ENCODE data around the gene TJP1.
"Not testable (repeated sequence)": the region's sequence is repeated elsewhere in the genome, so short reads cannot be mapped to it uniquely, and the experiment has no call there.

The TJP1 gene

DNA sequence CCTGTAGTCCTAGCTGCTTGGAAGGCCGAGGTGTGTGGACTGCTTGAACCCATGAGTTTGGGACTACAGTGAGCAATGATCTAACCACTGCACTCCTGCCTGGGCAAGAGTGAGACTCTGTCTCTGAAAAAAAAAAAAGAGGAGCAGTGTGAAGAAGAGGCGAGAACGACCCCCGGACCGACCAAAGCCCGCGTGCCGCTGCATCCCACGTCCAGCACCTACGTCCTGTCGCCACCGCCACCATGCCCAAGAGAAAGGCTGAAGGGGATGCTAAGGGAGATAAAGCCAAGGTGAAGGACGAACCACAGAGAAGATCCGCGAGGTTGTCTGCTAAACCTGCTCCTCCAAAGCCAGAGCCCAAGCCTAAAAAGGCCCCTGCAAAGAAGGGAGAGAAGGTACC is 91.8 kb downstream of the TJP1 start:
- ATAC-seq (replicated peaks; ENCODE audit: extremely low read depth, poor library complexity, severe bottlenecking); H3K36me3 Mint-ChIP-seq (ENCODE audit: insufficient read depth); H3K9me3 Mint-ChIP-seq; H3K4me1 Mint-ChIP-seq; H3K4me3 Mint-ChIP-seq; H3K27ac Mint-ChIP-seq (ENCODE audit: low read depth); DNase-seq (ENCODE audit: low spot score in 2 of 2): not testable (repeated sequence)
- H3K27me3 Mint-ChIP-seq: peaks cover 15% of the 10 kb centered on the region

DNA sequence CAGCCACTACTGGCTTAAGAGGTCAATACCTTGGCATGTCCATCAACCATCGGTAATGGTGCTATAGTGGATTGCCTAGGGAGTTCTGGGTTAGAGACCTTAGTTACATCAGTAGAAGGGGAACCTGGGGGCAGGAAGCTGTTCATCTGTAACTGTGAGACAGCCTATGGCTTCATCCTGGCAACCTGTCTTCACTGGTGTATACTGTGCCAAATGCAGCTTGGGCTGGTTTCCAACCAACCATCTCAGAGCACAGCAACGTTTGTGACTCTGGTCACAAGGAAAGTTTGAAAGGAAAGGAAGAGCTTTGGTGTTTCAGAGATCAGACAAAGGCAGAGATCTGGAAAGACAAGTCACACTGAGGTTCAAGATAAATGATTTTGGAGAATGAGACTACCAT is 93.8 kb downstream of the TJP1 start:
- H3K27me3 Mint-ChIP-seq: peaks cover 22% of the 10 kb centered on the region
- peaks cover 2% of the 10 kb centered on the region for H3K36me3 Mint-ChIP-seq (ENCODE audit: insufficient read depth)
- DNase-seq (ENCODE audit: low spot score in 2 of 2) (no peak), ATAC-seq (replicated peaks; ENCODE audit: extremely low read depth, poor library complexity, severe bottlenecking) (no peak)
- no peak overlapping the region for H3K27ac Mint-ChIP-seq (ENCODE audit: low read depth)
- no peaks in the 10 kb centered on the region for H3K4me1 Mint-ChIP-seq
- H3K9me3 Mint-ChIP-seq: no peaks in the 10 kb centered on the region
- H3K4me3 Mint-ChIP-seq: no peak overlapping the region

DNA sequence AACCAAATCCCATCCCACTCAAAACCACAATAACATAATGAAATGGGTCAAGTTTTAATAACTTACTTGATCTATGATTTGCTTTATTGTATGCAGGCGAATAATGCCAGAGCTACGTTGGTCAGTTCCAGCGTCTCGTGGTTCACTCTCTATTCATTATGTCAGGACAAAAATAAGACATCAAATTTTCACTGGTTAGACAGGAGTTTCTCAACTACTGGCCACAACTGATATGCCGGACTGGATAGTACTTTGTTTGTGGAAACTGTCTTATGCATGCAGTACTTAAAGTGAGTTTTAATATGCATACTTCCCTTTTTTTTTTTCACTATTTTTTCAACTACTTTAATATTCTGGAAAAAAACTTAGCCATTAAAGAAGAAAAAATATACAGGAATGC is 94.4 kb downstream of the TJP1 start:
- H3K9me3 Mint-ChIP-seq: no peaks in the 10 kb centered on the region
- H3K27me3 Mint-ChIP-seq: peaks cover 22% of the 10 kb centered on the region
- H3K36me3 Mint-ChIP-seq (ENCODE audit: insufficient read depth): peaks cover 2% of the 10 kb centered on the region
- ATAC-seq (replicated peaks; ENCODE audit: extremely low read depth, poor library complexity, severe bottlenecking) (no peak), DNase-seq (ENCODE audit: low spot score in 2 of 2) (no peak)
- no peak overlapping the region for H3K27ac Mint-ChIP-seq (ENCODE audit: low read depth)
- H3K4me3 Mint-ChIP-seq: no peak overlapping the region
- H3K4me1 Mint-ChIP-seq: no peaks in the 10 kb centered on the region

DNA sequence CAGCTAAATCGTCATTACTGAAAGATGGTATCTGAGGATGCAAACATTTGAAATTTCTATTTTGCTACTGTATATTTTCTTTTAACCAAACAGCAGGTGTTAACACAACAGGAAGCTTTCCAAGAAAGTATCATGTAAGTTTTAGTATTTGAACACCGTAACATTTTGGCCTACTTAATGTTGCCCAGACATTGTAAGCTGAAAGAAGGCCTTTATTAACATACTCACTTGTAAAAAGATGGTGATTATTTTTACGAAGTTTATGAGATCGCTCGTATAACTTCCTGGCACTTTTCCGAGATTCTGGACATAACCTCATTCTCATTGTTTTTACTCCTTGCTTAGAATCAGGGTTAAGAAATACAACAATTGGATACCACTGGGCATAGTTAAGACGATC is 95.7 kb downstream of the TJP1 start:
- ATAC-seq (replicated peaks; ENCODE audit: extremely low read depth, poor library complexity, severe bottlenecking) (no peak), DNase-seq (ENCODE audit: low spot score in 2 of 2) (no peak)
- Mint-ChIP-seq H3K9me3 (peaks cover 2% of the 10 kb centered on the region), H3K27me3 (peaks cover 22% of the 10 kb centered on the region), H3K27ac (ENCODE audit: low read depth) (no peak overlapping the region), H3K36me3 (ENCODE audit: insufficient read depth) (peaks cover 2% of the 10 kb centered on the region), H3K4me1 (no peaks in the 10 kb centered on the region), H3K4me3 (no peak overlapping the region)

DNA sequence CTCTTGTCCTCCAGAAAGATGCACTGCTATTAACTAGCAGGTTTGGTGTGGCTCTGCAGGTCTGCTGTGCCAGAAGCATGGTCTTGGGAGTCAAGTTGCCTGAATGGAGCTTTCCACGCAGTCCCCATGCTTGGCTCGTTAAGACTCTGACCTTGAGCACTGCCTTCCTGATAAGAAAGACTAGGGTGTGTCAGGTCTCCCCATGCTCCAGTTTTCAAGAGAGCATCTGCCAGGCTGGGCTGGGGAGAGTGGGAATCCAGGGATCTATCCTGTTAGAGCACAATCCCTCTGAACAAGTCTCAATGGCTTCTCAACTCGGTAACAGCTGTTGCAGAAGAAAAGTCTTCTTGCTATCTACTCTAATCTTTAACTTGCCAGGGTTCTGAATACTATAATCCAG is 98.2 kb downstream of the TJP1 start:
- Mint-ChIP-seq H3K4me1 (no peaks in the 10 kb centered on the region), H3K4me3 (no peak overlapping the region), H3K27me3 (peaks cover 22% of the 10 kb centered on the region), H3K9me3 (peaks cover 12% of the 10 kb centered on the region), H3K27ac (ENCODE audit: low read depth) (no peak overlapping the region), H3K36me3 (ENCODE audit: insufficient read depth) (peaks cover 2% of the 10 kb centered on the region)
- no peak for DNase-seq (ENCODE audit: low spot score in 2 of 2)
- ATAC-seq (replicated peaks; ENCODE audit: extremely low read depth, poor library complexity, severe bottlenecking): no peak

DNA sequence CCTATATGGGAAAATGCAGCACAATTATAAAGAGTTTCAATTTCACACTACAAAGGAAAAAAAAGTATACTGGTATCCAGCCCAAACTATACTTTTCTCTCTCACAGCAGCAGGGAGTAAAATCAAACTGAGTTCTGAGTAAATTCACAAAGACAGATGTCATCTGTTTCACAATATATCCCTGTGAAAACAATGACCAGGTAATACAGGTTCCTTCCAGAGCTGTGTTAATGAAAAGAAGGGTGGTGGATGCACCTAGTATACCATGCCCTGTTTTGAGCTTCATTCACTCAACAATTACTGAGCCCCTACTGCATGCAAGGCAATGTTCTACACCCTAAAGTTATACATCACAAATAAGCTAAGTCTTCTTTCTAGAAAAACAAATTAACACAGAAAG is 108.5 kb downstream of the TJP1 start:
- DNase-seq (ENCODE audit: low spot score in 2 of 2) (no peak), ATAC-seq (replicated peaks; ENCODE audit: extremely low read depth, poor library complexity, severe bottlenecking) (no peak)
- H3K9me3 Mint-ChIP-seq: peaks cover 4% of the 10 kb centered on the region
- no peaks in the 10 kb centered on the region for H3K27me3 Mint-ChIP-seq
- no peak overlapping the region for H3K27ac Mint-ChIP-seq (ENCODE audit: low read depth)
- H3K4me1 Mint-ChIP-seq: no peaks in the 10 kb centered on the region
- no peaks in the 10 kb centered on the region for H3K36me3 Mint-ChIP-seq (ENCODE audit: insufficient read depth)
- H3K4me3 Mint-ChIP-seq: no peak overlapping the region

DNA sequence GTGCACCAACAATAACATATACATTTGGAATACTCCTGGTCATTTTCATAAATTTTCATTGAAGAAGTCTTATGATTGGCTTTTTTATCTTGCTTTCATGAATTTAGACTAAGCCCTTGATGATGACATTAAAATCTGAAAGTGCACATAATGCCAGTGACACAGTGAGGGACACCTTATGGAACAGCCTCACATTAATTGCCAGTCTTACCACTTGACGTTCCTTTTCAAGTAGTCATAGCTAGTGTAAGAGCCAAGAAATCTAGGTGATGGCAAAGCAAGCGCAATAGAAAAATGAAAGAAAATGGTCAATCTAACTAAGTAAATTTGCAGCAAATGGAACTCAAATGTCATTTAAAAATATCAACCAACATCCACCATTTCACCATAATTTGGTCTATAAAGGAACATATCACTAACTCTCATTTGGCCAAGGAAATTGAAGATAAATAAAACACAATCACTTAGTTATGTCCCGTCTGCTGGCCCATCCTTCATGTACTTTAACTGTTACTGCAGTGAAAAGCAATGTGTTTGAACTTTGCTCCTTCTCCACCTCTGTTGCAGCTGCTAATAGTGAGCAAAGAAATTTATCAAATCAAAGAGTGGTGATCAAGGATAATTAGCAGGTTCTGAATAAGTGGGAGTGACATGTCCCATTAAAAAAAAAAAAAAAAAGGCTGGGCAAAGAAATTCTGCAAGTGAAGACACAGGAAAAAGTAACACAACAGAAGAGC is 110.0 kb downstream of the TJP1 start:
- Mint-ChIP-seq H3K4me3 (no peak overlapping the region), H3K36me3 (ENCODE audit: insufficient read depth) (no peaks in the 10 kb centered on the region), H3K27me3 (no peaks in the 10 kb centered on the region), H3K9me3 (no peaks in the 10 kb centered on the region), H3K27ac (ENCODE audit: low read depth) (no peak overlapping the region), H3K4me1 (no peaks in the 10 kb centered on the region)
- no peak for DNase-seq (ENCODE audit: low spot score in 2 of 2)
- no peak for ATAC-seq (replicated peaks; ENCODE audit: extremely low read depth, poor library complexity, severe bottlenecking)

DNA sequence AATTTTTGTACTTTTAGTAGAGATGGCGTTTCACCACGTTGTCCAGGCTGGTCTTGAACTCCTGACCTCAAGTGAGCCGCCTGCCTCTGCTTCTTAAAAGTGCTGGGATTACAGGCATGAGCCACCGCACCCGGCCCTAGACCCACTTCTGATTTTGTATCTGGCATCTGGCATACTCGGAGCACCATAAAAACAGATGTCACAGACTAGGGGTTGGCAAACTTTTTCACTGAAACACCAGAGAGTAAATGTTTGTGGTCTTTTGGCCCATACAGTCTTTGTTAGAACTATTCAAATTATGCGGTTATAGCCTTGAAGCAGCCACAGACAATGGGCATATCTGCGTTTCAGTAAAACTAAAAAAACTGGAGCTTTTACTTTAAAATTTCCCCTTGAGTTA is 110.7 kb downstream of the TJP1 start:
- H3K27me3 Mint-ChIP-seq: no peaks in the 10 kb centered on the region
- no peaks in the 10 kb centered on the region for H3K4me1 Mint-ChIP-seq
- no peak overlapping the region for H3K4me3 Mint-ChIP-seq
- no peak overlapping the region for H3K27ac Mint-ChIP-seq (ENCODE audit: low read depth)
- no peaks in the 10 kb centered on the region for H3K9me3 Mint-ChIP-seq
- DNase-seq (ENCODE audit: low spot score in 2 of 2) (no peak), ATAC-seq (replicated peaks; ENCODE audit: extremely low read depth, poor library complexity, severe bottlenecking) (no peak)
- H3K36me3 Mint-ChIP-seq (ENCODE audit: insufficient read depth): peaks cover under 1% of the 10 kb centered on the region

DNA sequence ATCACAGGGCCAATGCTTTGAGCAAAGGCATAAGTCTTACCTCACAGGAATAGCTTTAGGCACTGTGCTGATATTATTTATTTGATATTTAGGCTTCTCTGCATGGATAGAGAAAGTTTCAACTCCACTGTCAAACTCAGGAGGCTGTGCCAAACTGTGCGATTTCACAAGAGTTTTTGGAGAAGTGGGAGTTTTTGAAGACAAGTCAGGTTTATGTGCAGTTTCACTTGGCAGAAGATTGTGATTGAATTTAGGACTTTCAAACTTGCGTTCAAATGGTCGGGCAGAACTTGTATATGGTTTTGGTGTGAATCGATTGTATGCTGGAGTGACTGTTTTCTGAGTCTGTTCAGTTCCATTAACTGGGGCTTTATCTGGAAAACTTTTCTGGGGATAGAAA is 113.7 kb downstream of the TJP1 start:
- no peaks in the 10 kb centered on the region for H3K9me3 Mint-ChIP-seq
- H3K36me3 Mint-ChIP-seq (ENCODE audit: insufficient read depth): peaks cover 1% of the 10 kb centered on the region
- no peak for DNase-seq (ENCODE audit: low spot score in 2 of 2)
- H3K4me1 Mint-ChIP-seq: no peaks in the 10 kb centered on the region
- no peak for ATAC-seq (replicated peaks; ENCODE audit: extremely low read depth, poor library complexity, severe bottlenecking)
- H3K27me3 Mint-ChIP-seq: no peaks in the 10 kb centered on the region
- H3K27ac Mint-ChIP-seq (ENCODE audit: low read depth): no peak overlapping the region
- H3K4me3 Mint-ChIP-seq: no peak overlapping the region

DNA sequence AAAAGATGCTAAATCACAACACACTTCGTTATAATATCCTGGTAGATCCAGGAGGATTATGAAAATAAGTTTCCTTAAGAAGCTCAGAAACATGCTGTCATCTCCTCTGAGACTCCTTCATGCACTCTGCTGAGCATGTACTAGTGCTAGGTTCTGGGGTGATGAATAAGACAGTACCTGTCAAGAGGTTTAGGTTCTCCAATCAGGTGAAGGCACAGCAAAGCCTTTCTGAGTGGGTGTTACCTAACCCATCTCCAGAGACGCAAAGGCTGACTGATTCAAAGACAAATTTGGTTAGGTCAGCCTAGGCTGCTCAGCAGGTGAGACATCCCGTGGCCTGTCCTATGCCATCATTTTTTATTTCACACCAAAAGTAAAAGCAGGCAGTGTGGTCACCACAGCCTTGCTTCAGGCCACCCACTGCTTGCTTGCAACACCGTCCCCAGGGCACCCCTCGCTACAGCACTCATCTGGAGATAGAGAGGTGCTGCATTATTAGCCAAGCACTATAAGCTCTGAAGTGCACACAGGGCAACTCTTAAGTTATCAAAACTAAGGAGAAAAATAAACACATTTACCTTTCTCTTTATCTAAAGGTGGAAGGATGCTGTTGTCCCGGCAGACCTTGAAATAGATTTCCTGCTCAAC is 117.2 kb downstream of the TJP1 start:
- ATAC-seq (replicated peaks; ENCODE audit: extremely low read depth, poor library complexity, severe bottlenecking) (no peak), DNase-seq (ENCODE audit: low spot score in 2 of 2) (no peak)
- no peaks in the 10 kb centered on the region for H3K9me3 Mint-ChIP-seq
- no peak overlapping the region for H3K27ac Mint-ChIP-seq (ENCODE audit: low read depth)
- H3K27me3 Mint-ChIP-seq: no peaks in the 10 kb centered on the region
- H3K36me3 Mint-ChIP-seq (ENCODE audit: insufficient read depth): peaks cover 1% of the 10 kb centered on the region
- no peaks in the 10 kb centered on the region for H3K4me1 Mint-ChIP-seq
- no peak overlapping the region for H3K4me3 Mint-ChIP-seq

DNA sequence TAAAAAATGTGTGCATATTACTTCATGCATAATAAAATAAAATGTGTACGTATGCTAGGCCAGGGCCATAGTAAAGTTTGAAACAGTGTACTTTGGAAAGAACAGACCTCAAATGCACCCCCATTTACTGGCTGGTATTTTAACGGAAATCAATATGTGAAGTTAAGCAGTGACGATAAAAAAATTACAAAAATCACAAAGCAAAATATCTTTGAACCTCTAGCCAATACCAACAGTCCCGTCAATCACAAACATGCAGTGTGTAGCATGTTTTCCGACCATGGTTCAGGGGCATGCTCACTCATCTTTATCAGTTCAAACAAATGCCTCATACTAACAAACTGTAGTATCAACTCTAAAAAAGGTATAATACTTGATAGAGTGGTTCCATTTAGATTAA is 121.1 kb downstream of the TJP1 start:
- H3K27ac Mint-ChIP-seq (ENCODE audit: low read depth): no peak overlapping the region
- no peaks in the 10 kb centered on the region for H3K9me3 Mint-ChIP-seq
- H3K36me3 Mint-ChIP-seq (ENCODE audit: insufficient read depth): no peaks in the 10 kb centered on the region
- no peaks in the 10 kb centered on the region for H3K4me1 Mint-ChIP-seq
- H3K4me3 Mint-ChIP-seq: no peak overlapping the region
- peaks cover 10% of the 10 kb centered on the region for H3K27me3 Mint-ChIP-seq
- ATAC-seq (replicated peaks; ENCODE audit: extremely low read depth, poor library complexity, severe bottlenecking): no peak
- no peak for DNase-seq (ENCODE audit: low spot score in 2 of 2)

DNA sequence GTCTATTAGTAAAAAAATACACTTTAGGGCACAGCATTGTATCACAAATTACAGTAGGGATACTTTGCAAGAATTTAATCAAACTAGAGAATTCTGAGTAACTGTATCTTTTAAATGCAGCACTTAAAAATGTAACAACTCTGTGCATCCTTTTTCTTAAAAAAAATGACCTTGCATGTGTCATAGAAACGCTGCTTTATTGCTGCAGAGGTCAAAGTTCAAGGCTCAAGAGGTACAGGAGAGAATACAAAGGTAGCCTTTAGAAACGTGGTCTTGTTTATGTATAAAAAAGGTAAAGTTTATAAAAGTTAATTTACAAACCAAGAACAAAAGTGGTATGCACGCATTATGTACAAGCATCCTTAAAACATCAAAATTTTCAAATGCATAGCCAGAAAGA is 122.0 kb downstream of the TJP1 start:
- no peak for DNase-seq (ENCODE audit: low spot score in 2 of 2)
- H3K9me3 Mint-ChIP-seq: no peaks in the 10 kb centered on the region
- H3K4me1 Mint-ChIP-seq: no peaks in the 10 kb centered on the region
- peaks cover 10% of the 10 kb centered on the region for H3K27me3 Mint-ChIP-seq
- no peak overlapping the region for H3K27ac Mint-ChIP-seq (ENCODE audit: low read depth)
- H3K4me3 Mint-ChIP-seq: no peak overlapping the region
- ATAC-seq (replicated peaks; ENCODE audit: extremely low read depth, poor library complexity, severe bottlenecking): no peak
- no peaks in the 10 kb centered on the region for H3K36me3 Mint-ChIP-seq (ENCODE audit: insufficient read depth)

DNA sequence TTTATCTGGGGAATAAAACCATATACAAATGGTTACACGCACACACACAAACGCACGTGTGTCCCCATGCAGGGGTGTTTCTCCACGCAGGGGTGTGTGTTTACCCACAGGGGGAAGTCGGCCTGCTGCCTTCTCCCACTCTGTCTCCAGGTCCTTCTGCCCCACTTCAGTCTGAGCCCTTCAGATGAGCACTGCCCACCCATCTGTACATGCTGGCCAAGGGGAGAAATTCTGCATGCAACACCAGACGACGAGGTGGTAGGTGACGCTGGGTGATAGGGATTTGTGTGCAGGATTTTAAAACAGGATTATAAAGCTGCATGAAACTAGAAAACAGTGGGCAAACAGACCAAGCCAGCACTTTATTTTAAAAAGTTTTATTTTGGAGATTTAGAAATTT is 122.5 kb downstream of the TJP1 start:
- ATAC-seq (replicated peaks; ENCODE audit: extremely low read depth, poor library complexity, severe bottlenecking): no peak
- no peak overlapping the region for H3K27ac Mint-ChIP-seq (ENCODE audit: low read depth)
- peaks cover 10% of the 10 kb centered on the region for H3K27me3 Mint-ChIP-seq
- no peaks in the 10 kb centered on the region for H3K4me1 Mint-ChIP-seq
- H3K9me3 Mint-ChIP-seq: no peaks in the 10 kb centered on the region
- no peak for DNase-seq (ENCODE audit: low spot score in 2 of 2)
- no peaks in the 10 kb centered on the region for H3K36me3 Mint-ChIP-seq (ENCODE audit: insufficient read depth)
- no peak overlapping the region for H3K4me3 Mint-ChIP-seq
